Stimulated activated CD8-positive, alpha-beta memory T cell treated with anti-CD3 and anti-CD28 coated beads, Interleukin-7, amount 100 ng/mL, for 24 hours (primary cell): ENCODE results near the gene CBX6.

Experiments
- DNase-seq: peaks from one replicate; pipeline ENCODE4 v3.0.0-alpha.2; 2020; ENCODE audit warnings: low read depth

CBX6 gene

GRCh38 chr22:38840129-38840528 lies 31.9 kb downstream of the CBX6 start:
- DNase-seq: no peak

GRCh38 chr22:38839686-38840085 lies 32.3 kb downstream of the CBX6 start:
- no peak for DNase-seq

DNA sequence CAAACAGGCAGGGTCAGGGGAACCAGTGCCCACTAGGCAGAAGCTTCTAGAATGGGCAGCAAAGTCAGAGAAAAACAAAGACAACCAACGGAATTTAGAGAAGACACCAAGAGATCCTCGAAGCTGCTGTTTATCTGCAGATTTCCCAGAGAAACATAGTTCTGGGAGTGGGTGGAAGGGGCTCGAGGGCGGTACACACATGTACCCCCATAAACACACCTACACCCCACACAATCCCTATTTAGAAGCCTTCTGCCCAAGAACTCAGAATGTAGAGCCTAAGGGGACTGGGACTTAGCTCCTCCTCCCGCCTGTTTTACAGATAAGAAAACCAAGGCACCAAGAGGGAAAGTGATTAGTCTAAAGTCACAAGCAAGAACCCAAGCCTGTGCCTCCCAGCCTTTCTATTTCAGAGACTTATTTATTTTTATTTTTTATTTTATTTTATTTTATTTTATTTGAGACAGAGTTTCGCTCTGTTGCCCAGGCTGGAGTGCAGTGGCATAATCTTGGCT lies 34.5 kb downstream of the CBX6 start:
- DNase-seq: no peak

- DNase-seq: no peak
Measured at GRCh38 chr22:38835888-38836301, 36.1 kb downstream of the CBX6 start.

GRCh38 chr22:38834991-38835390 lies 37.0 kb downstream of the CBX6 start:
- DNase-seq: no peak

GRCh38 chr22:38834215-38834953 lies 37.6 kb downstream of the CBX6 start:
- DNase-seq: no peak

GRCh38 chr22:38833061-38833460 lies 39.0 kb downstream of the CBX6 start:
- DNase-seq: no peak

DNA sequence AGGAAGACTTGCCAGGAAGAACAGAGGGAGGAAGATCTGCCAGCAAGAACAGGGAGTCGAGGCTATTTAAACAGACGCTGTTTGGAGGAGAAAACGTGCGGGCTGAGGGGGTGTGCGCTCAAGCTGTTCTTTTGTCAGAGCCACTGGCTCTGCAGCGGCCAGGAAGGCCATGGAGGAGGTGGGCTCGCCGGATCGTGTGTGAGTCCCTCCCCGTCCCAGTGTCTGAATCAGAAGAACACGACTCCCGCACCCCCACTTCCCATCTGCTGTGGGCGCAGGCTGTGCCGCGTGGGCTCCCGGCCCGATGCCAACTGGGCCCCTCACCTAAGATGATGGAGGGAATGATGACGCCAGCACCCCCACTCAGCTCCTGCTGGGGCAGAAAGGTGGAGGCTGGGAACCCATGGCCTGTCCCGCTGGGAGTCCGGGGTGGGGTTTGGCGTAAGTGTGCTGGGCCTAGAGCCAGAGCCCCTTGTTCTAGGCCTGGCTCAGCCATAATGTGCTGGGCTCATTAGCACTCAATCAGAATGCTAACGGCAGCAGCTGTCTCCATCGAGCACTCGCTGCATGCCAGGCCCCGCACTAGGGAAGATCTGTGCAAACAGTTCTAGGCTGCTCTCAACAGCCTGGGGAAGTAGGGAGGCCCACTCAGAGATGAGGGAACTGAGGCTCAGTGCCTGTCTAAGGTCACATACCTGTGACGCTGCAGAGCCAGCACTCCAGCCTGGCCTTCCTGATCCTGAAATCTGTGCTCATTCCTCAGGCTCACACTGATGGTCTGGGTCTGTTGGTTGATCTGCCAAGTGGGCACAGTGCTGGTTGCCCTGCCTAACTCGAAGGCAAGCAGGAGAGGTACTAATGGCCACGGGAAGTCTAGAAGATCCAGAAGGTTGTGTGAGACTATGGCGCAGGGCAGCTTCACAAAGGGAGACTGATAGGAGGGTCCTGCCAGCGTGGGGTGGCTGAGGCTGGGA lies 39.7 kb downstream of the CBX6 start:
- no peak for DNase-seq

- no peak for DNase-seq
Measured at GRCh38 chr22:38831166-38831945, 40.7 kb downstream of the CBX6 start.

GRCh38 chr22:38830845-38831108 lies 41.2 kb downstream of the CBX6 start:
- DNase-seq: no peak

DNA sequence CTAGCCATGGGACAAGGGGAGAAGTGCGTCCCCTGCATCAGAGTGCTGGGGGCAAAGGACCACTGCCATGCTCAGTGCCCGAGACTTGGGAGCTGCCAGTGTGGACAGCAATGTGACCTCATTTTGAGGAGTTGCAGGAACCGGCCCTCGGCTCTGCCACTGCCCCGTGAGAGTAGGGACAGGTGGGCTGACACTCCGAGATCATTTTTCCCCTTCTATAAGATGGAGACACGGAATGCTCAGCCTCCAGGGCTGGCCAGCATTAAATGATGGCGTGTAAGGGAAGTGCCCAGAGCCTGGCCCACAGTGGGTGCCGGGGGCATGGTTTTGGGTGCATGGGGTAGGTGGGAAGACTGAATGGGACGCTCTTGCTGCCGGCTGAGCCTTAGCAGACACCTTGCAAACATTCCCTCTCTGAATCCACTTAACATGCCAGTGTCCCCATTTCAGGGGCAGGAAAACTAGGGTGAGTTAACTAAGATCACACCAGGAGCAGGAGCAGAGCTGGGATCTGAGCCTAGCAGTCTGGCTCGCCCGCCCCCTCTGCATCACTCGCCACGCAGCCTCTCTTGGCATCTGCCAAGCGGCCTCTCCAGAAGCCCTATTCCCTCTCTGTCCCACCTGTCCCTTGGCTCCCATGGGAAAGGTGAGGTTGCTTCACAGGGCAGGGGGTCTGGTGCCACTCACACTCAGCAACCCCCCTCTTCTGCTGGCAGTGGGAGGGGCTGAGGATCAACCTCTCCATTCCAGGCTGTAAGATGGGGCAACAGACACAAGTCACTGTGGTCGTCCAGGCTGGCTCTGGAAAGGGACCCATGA lies 41.8 kb downstream of the CBX6 start:
- DNase-seq: no peak

DNA sequence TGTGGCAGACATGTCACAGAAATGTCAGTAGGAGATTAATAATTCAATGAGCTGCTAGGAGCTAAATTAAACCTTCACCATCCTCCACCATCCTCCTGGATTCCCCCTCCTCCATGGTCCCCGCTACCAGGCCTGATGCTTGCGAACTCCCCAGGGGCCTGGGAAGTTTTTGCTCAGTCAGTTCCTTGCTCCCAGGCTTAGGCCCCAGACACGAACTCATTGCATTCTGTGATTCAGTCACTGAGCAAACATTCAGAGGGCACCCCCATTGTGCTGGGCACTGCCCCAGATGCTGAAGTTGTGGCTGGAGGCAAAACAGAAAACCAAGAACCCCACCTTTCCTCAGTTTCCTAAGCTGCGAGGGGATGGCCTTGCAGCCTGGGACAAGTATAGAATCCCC lies 42.5 kb downstream of the CBX6 start:
- DNase-seq: no peak

DNA sequence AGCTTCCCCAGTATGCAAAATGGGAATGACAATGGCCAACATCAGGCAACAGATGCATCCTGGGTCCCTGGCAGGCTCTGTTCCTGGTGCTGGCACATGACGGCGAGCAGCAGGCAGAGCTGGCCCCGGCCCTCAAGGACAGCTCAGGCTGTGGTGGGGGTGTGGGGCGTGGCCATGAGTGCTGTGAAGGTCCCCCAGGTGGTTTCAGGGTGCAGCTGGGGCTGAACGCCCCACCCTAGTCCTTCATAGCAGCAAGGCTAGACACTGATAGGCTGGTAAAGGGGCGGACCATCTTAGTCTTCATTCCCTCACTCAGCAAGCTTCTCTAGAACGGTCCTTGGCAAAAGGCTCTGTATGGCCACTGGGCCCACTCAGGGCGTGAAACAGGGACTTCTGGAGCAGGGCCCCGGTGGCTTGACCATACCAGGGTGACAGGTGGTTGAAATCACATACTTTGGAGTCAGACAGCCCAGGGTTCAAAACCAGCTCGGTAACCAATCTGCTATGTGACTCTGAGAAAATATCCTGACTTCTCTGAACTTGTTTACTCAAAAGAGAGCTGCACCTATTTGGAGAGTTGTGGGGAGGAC lies 43.3 kb downstream of the CBX6 start:
- DNase-seq: no peak

DNA sequence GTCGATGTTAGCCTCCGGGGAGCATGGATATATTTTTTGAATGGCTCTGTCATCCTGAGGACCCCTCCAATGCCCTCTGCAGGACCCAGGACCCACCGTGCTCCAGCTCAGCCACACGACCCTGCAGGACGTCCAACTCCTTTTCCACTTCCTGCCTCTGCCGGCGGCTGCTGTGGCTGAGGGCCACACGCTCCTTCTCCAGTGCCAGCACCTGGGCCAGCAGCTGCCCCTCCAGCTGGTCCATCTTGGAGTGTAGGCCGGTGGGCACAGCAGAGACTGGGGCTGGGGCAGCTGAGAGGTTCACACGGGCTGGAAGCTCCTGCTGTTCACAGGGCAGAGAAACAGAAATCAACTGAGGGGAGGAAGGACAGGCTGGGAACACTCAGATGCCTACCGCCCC lies 43.8 kb downstream of the CBX6 start:
- DNase-seq: no peak

DNA sequence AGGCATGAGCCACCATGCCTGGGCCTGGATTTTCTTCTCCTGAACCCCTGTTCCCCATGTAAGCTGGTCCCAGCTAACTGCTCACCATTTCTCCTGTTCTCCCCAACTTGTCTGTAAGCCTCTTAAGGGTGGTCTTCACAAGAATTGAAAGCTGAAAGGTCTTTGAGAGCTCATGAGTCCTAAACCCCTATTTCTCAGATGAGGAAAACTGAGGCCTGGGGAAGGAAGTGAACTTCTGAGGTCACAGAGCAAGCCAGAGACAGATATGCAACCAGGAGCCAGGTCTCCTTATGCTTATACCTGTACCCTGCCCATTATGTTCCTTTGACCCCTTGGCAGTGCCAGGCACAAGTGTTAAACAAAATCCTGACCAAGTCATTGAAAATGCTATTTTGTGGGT lies 44.5 kb downstream of the CBX6 start:
- DNase-seq: no peak

DNA sequence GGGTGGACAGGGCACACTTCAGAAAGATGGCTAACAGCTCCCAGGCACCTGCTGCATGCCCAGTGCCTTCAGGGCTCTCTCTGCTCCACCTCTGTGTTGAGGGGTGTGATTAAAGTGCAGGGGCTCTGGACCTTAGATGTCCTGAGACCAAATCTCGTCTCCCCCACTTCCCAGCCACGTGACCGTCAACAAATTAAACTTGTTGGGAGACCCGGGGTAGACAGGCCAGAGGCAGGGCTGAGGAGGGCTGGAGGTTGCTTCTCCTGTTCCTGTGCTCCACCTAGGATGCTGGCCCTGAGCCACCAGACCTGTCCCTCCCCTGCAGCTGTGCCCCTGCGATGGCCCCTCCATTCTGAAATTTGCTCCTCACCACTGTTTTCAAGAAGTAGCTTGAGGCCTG lies 45.2 kb downstream of the CBX6 start:
- no peak for DNase-seq

- no peak for DNase-seq
Measured at GRCh38 chr22:38826386-38826785, 45.6 kb downstream of the CBX6 start.

DNA sequence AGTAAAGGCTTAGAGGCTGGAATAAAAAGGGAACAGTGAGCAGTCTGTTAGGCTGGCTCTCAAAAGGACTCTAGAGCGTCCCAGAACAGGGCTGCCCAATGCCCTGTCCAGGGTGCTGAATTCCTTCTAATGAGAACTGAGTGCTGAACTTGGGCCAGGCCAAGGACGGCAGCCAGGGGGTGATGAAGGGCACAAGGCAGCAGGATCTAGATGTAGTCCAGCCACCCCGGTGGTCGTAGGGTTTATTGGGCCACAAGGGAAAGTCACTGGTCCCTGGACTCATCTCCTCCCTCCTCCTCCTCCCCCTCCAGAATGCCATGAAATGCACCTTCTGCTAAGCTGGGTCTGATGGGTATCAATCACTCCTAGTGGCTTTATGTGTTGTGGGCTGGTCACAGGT lies 47.4 kb downstream of the CBX6 start:
- no peak for DNase-seq

- DNase-seq: no peak
Measured at GRCh38 chr22:38823637-38824036, 48.4 kb downstream of the CBX6 start.

DNA sequence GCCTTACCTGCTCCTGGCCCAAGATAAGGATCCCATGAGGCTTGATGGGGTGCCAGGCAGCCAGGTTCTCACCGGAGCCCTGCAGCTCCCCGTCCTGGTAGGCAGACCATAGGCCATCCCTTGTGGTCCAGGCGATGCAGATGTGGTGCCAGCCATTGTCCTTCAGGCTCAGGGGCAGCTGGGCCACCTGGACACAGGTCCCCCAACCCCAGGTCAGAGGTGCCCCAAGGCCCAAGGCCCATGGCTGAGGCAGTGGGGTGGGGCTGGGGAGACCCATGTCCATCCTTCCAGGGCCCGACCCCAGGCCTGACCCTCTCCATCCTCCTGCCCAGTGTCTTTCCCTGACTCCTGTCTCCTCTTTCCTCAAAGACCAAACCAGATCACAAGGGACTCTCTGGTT lies 48.9 kb downstream of the CBX6 start:
- no peak for DNase-seq

GRCh38 chr22:38820020-38820419 lies 52.0 kb downstream of the CBX6 start:
- DNase-seq: no peak
